Esophagus squamous epithelium (tissue), 5 donors: Measurements from ENCODE around the gene TRIM71. TPM values are rescaled to one million over a fixed set of nuclear protein-coding genes. Genes with fewer than 3 reads are reported as not detected.

Experiments
- DNase-seq: peaks from one replicate; lab custom pipeline; 2025; lab: John Stamatoyannopoulos, UW
- H3K27ac ChIP-seq, 4 donors: fragments of 200-600 bp; sonication (generic); one replicate each; pipeline ENCODE4 v1.5.1; 2016 to 2019; ENCODE audit warnings: mild to moderate bottlenecking in 1 of 4
- H3K27me3 ChIP-seq, 4 donors: fragments of 200-600 bp; sonication (generic); 1 replicate in 3 of 4; 2 replicates in 1 of 4; pipeline versions ENCODE4 v1.5.1 to v1.6.0; 2017 to 2021; ENCODE audit warnings: antibody characterized with exemption in 1 of 4
- H3K36me3 ChIP-seq, 3 donors: fragments of 200-600 bp; sonication (generic); one replicate each; pipeline ENCODE4 v1.5.1; 2016 to 2019
- H3K4me1 ChIP-seq, 3 donors: fragments of 200-600 bp; sonication (generic); one replicate each; pipeline ENCODE4 v1.5.1; 2017 to 2019
- H3K4me3 ChIP-seq, 4 donors: fragments of 200-600 bp; sonication (generic); 1 replicate in 3 of 4; 2 replicates in 1 of 4; pipeline ENCODE4 v1.5.1; 2016 to 2019; ENCODE audit warnings: mild to moderate bottlenecking in 2 of 4, moderate library complexity in 1 of 4
- H3K9me3 ChIP-seq, 3 donors: fragments of 200-600 bp; sonication (generic); one replicate each; pipeline ENCODE4 v1.5.1; 2016 to 2019
- POLR2A ChIP-seq, 4 donors: fragments of 450-650 bp; IDR thresholded peaks; one replicate each; pipeline ENCODE4 v1.6.1; 2017; ENCODE audit warnings: antibody characterized with exemption in 4 of 4, mild to moderate bottlenecking in 4 of 4, moderate library complexity in 3 of 4
- WGBS, 2 donors: methylation state at CpG; one replicate each; pipeline ENCODE4 v1.1.5; 2018; 5-methylcytosine and 5-hydroxymethylcytosine counted together
- intact Hi-C: fragments of 100-400 bp; cut with DNase I; formaldehyde crosslinking; loops from one replicate; pipeline ENCODE4 v1.15.0; 2022
- total RNA-seq, 4 donors: library from RNA; depleted of rRNA; stranded (reverse); fragments of >200 nt; gene quantifications; one replicate each; pipeline ENCODE4 v1.1.0, GENCODE V29; 2016
- TF ChIP-seq, protein P1 (sequence below), 6 experiments: fragments of 450-650 bp in 4 of 6; fragments of 200-600 bp in 2 of 6; sonication (generic) in 2 of 6; IDR thresholded peaks; one replicate each; pipeline ENCODE4 v1.5.1; 2016 to 2019; ENCODE audit warnings: antibody characterized with exemption in 6 of 6, mild to moderate bottlenecking in 4 of 6, moderate library complexity in 4 of 6
- donor health status: DM: yes; HTN: yes; CAD: no.

The TRIM71 gene
- total RNA-seq, 4 donors from 2014 or later, result not detected

DNA sequence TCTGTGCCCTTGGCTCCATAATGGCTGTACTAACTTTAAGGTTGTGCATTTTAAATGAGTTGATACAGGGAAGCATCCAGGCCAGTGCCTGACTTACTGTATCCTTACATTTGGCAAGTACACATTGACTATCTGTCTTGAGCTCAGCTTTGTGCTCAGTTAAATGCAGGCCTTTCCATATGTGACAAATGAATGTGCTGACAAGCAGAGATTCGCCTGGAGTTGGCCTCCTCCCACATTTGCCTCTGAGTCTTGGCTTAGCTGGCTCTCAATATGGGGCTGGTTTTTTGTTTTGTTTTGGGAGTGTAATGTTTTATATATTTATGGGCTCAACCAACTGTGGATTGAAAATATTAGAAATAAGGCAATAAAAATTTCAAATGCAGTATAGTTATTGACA is 29.7 kb downstream of the TRIM71 start:
- H3K27ac ChIP-seq, result no peak overlapping the region
- H3K27me3 ChIP-seq, result no peaks in the 10 kb centered on the region
- H3K9me3 ChIP-seq, result no peaks in the 10 kb centered on the region
- whole genome bisulfite sequencing, 2 donors, result 45 to 62% methylated on average over 1 of the region's 1 CpG
- DNase-seq, result no peak
- TF ChIP-seq POLR2A (IDR thresholded peaks at IDR 0.05), result no peak
- TF ChIP-seq, protein P1, sequence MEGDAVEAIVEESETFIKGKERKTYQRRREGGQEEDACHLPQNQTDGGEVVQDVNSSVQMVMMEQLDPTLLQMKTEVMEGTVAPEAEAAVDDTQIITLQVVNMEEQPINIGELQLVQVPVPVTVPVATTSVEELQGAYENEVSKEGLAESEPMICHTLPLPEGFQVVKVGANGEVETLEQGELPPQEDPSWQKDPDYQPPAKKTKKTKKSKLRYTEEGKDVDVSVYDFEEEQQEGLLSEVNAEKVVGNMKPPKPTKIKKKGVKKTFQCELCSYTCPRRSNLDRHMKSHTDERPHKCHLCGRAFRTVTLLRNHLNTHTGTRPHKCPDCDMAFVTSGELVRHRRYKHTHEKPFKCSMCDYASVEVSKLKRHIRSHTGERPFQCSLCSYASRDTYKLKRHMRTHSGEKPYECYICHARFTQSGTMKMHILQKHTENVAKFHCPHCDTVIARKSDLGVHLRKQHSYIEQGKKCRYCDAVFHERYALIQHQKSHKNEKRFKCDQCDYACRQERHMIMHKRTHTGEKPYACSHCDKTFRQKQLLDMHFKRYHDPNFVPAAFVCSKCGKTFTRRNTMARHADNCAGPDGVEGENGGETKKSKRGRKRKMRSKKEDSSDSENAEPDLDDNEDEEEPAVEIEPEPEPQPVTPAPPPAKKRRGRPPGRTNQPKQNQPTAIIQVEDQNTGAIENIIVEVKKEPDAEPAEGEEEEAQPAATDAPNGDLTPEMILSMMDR (IDR thresholded peaks at IDR 0.05), result no peak
- intact Hi-C loops, result no loop called here
- H3K4me3 ChIP-seq, result no peak overlapping the region
- H3K36me3 ChIP-seq, result no peaks in the 10 kb centered on the region
- H3K4me1 ChIP-seq, result peaks cover 0 to 17% (median 0%) of the 10 kb centered on the region in 3 donors

DNA sequence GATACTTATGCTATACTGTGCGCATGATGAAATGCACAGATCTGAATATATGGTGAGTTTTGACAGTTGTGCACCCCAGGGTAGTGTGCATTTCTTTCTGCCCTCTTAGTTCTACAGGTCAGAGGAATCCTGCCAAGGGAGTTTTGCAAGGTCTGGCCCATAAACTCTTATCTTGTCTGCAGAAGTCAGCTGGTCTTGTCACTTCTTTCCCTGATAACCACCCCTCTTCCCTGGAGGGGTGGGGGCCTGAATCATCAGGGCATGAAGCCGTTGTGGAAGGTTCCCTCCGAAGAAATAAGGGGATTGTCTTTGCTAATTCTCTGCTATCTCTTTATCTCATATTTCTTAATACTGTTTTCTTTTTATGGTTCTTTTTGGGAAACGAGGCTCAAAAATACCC is 30.4 kb downstream of the TRIM71 start:
- Histone ChIP-seq H3K36me3 (no peaks in the 10 kb centered on the region), H3K9me3 (no peaks in the 10 kb centered on the region), H3K27me3 (no peaks in the 10 kb centered on the region), H3K4me3 (no peak overlapping the region), H3K4me1 (peaks cover 0 to 10% (median 0%) of the 10 kb centered on the region in 3 donors), H3K27ac (no peak overlapping the region)
- intact Hi-C loops, result no loop called here
- DNase-seq, result no peak
- 60 to 62% methylated on average over 4 of the region's 4 CpGs for WGBS, 2 donors
- no peak for TF ChIP-seq POLR2A (IDR thresholded peaks at IDR 0.05)
- TF ChIP-seq, protein P1 (IDR thresholded peaks at IDR 0.05), result no peak

DNA sequence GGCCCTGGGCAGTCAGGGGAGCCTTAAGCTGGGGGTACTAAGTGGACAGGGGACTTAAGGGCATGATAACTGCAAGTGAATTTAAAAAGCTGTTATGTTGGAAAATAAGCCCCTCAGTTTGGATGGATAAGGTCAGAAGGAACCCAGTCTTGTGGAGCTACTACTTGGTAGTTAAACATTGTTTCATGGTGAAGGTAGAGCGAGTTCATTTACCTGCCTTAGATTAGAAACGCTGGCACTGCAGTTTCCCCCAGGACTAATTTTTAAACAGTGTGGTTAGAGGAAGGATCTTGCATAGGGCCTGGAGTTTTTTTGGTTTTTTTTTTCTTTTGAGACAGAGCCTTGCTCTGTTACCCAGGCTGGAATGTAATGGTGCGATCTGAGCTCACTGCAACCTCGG is 31.2 kb downstream of the TRIM71 start:
- TF ChIP-seq POLR2A (IDR thresholded peaks at IDR 0.05), result no peak
- TF ChIP-seq, protein P1 (IDR thresholded peaks at IDR 0.05), result no peak
- Histone ChIP-seq H3K4me1 (peaks cover 0 to 2% (median 0%) of the 10 kb centered on the region in 3 donors), H3K27me3 (no peaks in the 10 kb centered on the region), H3K4me3 (no peak overlapping the region), H3K27ac (no peak overlapping the region), H3K9me3 (no peaks in the 10 kb centered on the region), H3K36me3 (no peaks in the 10 kb centered on the region)
- DNase-seq, result no peak
- intact Hi-C loops, result no loop called here
- WGBS, 2 donors, result 84% methylated on average over 4 of the region's 4 CpGs

DNA sequence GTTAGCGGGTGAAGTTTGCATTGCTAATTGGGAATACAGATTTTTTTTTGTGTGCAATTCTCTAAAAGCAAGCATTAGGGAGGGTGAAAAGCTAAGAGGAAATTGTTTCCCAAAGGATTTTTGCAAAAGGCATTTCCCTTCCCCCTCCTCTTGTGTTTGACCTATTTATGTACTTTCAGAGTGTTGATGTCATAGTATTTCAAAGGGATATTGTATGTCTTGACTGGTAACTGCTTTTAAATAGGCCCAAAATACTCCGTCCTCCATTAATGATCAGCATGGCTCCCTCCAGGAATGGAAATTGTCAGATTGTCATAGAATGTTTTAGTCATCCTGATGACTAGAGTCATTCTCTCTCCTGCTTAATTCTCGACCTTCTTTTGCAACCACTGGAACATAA is 32.4 kb downstream of the TRIM71 start:
- intact Hi-C loops, result no loop called here
- Histone ChIP-seq H3K36me3 (no peaks in the 10 kb centered on the region), H3K9me3 (no peaks in the 10 kb centered on the region), H3K27ac (no peak overlapping the region), H3K4me3 (no peak overlapping the region), H3K27me3 (no peaks in the 10 kb centered on the region), H3K4me1 (no peaks in the 10 kb centered on the region)
- 50 to 64% methylated on average over 3 of the region's 3 CpGs for WGBS, 2 donors
- TF ChIP-seq, protein P1 (IDR thresholded peaks at IDR 0.05), result no peak
- TF ChIP-seq POLR2A (IDR thresholded peaks at IDR 0.05), result no peak
- DNase-seq, result no peak

DNA sequence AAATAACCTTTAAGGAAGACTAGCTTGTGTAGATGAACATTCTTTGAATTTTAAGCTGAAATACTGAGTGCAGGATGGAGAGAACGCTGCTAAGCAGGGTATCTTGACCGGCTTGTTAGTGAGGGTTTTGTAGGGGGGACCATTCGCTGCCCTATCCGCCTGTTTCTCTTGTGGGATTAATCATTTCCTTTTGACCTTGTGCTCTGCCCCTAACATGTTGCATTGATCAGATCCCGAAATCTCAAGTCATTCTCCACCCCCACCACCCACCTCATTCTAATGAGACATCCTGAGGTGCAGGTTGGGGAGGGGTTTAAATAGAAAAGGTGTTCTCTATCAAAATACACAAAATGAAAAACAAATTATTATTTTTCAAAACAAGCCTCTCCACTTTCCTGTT is 32.8 kb downstream of the TRIM71 start:
- no peak overlapping the region for H3K4me3 ChIP-seq
- H3K9me3 ChIP-seq, result no peaks in the 10 kb centered on the region
- H3K27me3 ChIP-seq, result no peaks in the 10 kb centered on the region
- intact Hi-C loops, result no loop called here
- H3K27ac ChIP-seq, result no peak overlapping the region
- H3K4me1 ChIP-seq, result no peaks in the 10 kb centered on the region
- DNase-seq, result no peak
- WGBS, 2 donors, result 69 to 79% methylated on average over 5 of the region's 5 CpGs
- TF ChIP-seq, protein P1 (IDR thresholded peaks at IDR 0.05), result no peak
- no peak for TF ChIP-seq POLR2A (IDR thresholded peaks at IDR 0.05)
- H3K36me3 ChIP-seq, result no peaks in the 10 kb centered on the region
